A549 treated with CpdA at 1 μM for 4 hours (cell line): Measurements from ENCODE around the gene ANGPT4. TPM values are rescaled to one million over a fixed set of nuclear protein-coding genes. Genes with fewer than 3 reads are reported as not detected.

ENCODE experiments used
- total RNA-seq: library from RNA; stranded (reverse); fragments of 200-300 nt; extraction: Qiagen RNA extraction; gene quantifications from 5 replicates; pipeline ENCODE4 v1.2.3, GENCODE V29; 2022; ENCODE audit warnings: low read depth

ANGPT4 gene, protein sequence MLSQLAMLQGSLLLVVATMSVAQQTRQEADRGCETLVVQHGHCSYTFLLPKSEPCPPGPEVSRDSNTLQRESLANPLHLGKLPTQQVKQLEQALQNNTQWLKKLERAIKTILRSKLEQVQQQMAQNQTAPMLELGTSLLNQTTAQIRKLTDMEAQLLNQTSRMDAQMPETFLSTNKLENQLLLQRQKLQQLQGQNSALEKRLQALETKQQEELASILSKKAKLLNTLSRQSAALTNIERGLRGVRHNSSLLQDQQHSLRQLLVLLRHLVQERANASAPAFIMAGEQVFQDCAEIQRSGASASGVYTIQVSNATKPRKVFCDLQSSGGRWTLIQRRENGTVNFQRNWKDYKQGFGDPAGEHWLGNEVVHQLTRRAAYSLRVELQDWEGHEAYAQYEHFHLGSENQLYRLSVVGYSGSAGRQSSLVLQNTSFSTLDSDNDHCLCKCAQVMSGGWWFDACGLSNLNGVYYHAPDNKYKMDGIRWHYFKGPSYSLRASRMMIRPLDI
- total RNA-seq: 0.03 TPM in 1 of 5 replicates, not detected in the others

GRCh38 chr20:916125-916799 is at the start of gene ANGPT4:
Gene ANGPT4 (minus strand): TSS chr20:916334. CDS start chr20:916214, 120 bp downstream.

GRCh38 chr20:833450-834150 is 82.5 kb downstream of the ANGPT4 start, which contains the start of gene FAM110A:
Gene FAM110A (plus strand): TSS chr20:833715. CDS start chr20:844805, 11,090 bp downstream.

Other genes with a start within 250 kb of the ANGPT4 start
- gene SCRT2, start 240.5 kb downstream of the ANGPT4 start, total RNA-seq: not detected in 5 replicates
- 0.43 to 0.92 TPM (median 0.61 TPM) in 5 replicates for gene SLC52A3, start 147.8 kb downstream of the ANGPT4 start, total RNA-seq
- 7.2 to 12.3 TPM (median 11.4 TPM) in 5 replicates for gene FAM110A, start 82.6 kb downstream of the ANGPT4 start, total RNA-seq
- gene RSPO4, start 86.0 kb upstream of the ANGPT4 start, total RNA-seq: not detected in 5 replicates
- 167 to 230 TPM (median 213 TPM) in 5 replicates for gene PSMF1, start 202.3 kb upstream of the ANGPT4 start, total RNA-seq